ENCODE measurements around the gene PLK5. TPM values are rescaled to one million over a fixed set of nuclear protein-coding genes. Genes with fewer than 3 reads are reported as not detected.

PLK5 gene
- total and polyA plus RNA-seq, 2 of the 4 experiments (the other 2 are of a cell fraction), result not detected

GRCh38 chr19:1566392-1567115, 42.7 kb downstream of the PLK5 start:
- BruUV-seq (replicated peaks), result no TSS peak
- Histone ChIP-seq H3K9me3 (ENCODE audit: control insufficient read depth, insufficient read depth, low read length) (no peaks in the 10 kb centered on the region), H3K27me3 (ENCODE audit: control insufficient read depth, insufficient read depth, low read length) (no peaks in the 10 kb centered on the region; the same call in 1 of the 2 replicates), H3K56ac (ENCODE audit: extremely low read depth, insufficient read depth, low read length) (peak overlapping the region; percentile 87), H2AK5ac (ENCODE audit: low read depth, low read length) (peak overlapping the region; percentile 71), H3K79me1 (ENCODE audit: low read depth in 1 of 2, low read length in 2 of 2) (peaks cover 0 to 32% of the 10 kb centered on the region in 2 experiments; a peak in 2 of 4 replicates), H2BK5ac (ENCODE audit: low read depth, low read length, poor library complexity, severe bottlenecking) (peak overlapping the region; percentile 91), H3K4me2 (ENCODE audit: low read depth, low read length) (peak overlapping the region; percentile 94), H4K8ac (ENCODE audit: low read depth in 2 of 2, low read length in 2 of 2) (peak overlapping the region in 1 of 2 experiments; percentile 94; a peak in 1 of 4 replicates), H3K27ac (ENCODE audit: insufficient read depth, low read length) (peak overlapping the region; percentile 95), H2BK20ac (ENCODE audit: low read depth, low read length) (no peak overlapping the region), H3K4me3 (ENCODE audit: insufficient read depth, low read depth, low read length) (peak overlapping the region; percentile 97), H3K4ac (ENCODE audit: low read depth, low read length) (peak overlapping the region; percentile 95), H3K9me1 (ENCODE audit: insufficient read depth, low read length) (peaks cover 10% of the 10 kb centered on the region), H2BK120ac (ENCODE audit: low read depth, low read length) (no peak overlapping the region), H3K36me3 (ENCODE audit: control insufficient read depth, insufficient read depth, low read length) (peaks cover 4% of the 10 kb centered on the region; the same call in 1 of the 2 replicates), H2BK15ac (ENCODE audit: low read depth, low read length) (no peak overlapping the region), H2AFZ (replicated peaks; ENCODE audit: low read length, poor library complexity) (peak overlapping the region; percentile 91), H4K5ac (ENCODE audit: low read depth, low read length) (peak overlapping the region; percentile 96; the same call in 1 of the 2 replicates), H3K14ac (replicated peaks; ENCODE audit: low read depth, low read length) (peak overlapping the region; percentile 95), H3K23ac (ENCODE audit: low read depth, low read length) (peak overlapping the region; percentile 95; the same call in 1 of the 2 replicates), H3K9ac (ENCODE audit: low read depth, low read length) (peak overlapping the region; percentile 98), H2AK9ac (replicated peaks; ENCODE audit: low read depth, low read length, poor library complexity) (peak overlapping the region; percentile 100), H3K4me1 (ENCODE audit: control insufficient read depth, insufficient read depth, low read length) (peaks cover 8% of the 10 kb centered on the region), H4K20me1 (ENCODE audit: insufficient read depth, low read length) (peaks cover 53% of the 10 kb centered on the region), H3K18ac (ENCODE audit: low read depth, low read length) (peak overlapping the region; percentile 62; the same call in 1 of the 2 replicates), H4K91ac (ENCODE audit: insufficient read depth, low read depth, low read length) (peak overlapping the region; percentile 89)
- peak; percentile 77 for DNase-seq
- POLR2A ChIA-PET (ENCODE audit: unreplicated experiment), result no interaction called here
- intact Hi-C loops (cut with micrococcal nuclease) (loop anchor here (1.0 to 10.0 kb wide), 2 partner anchors 86 to 988 kb away; partner anchors contain the start of gene TCF3), dilution Hi-C loops (cut with HindIII; ENCODE audit: low sequenced_read_pairs, unreplicated experiment) (no loop called here), in situ Hi-C loops (cut with MboI; ENCODE audit: low sequenced_read_pairs) (no loop called here)
- WGBS, 2 experiments (ENCODE audit: extremely low coverage in 2 of 2, insufficient read length in 1 of 2), result 0% methylated on average over 12 of the region's 42 CpGs; no CpG with 5 or more reads in 1 of the 2 experiments
- CTCF ChIA-PET, result interaction anchor here (0.6 to 1.5 kb wide), 2 partner anchors 20 to 52 kb away, joined by 5 to 11 read pairs; no protein-coding TSS in a partner anchor
- peak; percentile 85 for ATAC-seq (ENCODE audit: low read depth)
- no peak for TF ChIP-seq MXI1 (IDR thresholded peaks at IDR 0.05; ENCODE audit: borderline replicate concordance, low read depth, low read length)
- TF ChIP-seq POLR2A (IDR thresholded peaks at IDR 0.05; ENCODE audit: low read depth, low read length), result peak; percentile 87

Measured in IMR-90 (cell line).